Loucy (cell line): ENCODE measurements around the gene FAM3B.

ENCODE experiments used
- H2AFZ ChIP-seq: fragments of 200-600 bp; sonication (generic); 2 replicates; pipeline ENCODE4 v1.6.0; 2016; ENCODE audit warnings: antibody characterized with exemption, mild to moderate bottlenecking, low read length, moderate library complexity
- H3F3A ChIP-seq: fragments of 200-600 bp; 2 replicates; pipeline ENCODE4 v1.6.0; 2016; ENCODE audit warnings: antibody characterized with exemption, low read depth, mild to moderate bottlenecking
- H3K27me3 ChIP-seq: fragments of 200-600 bp; sonication (generic); 2 replicates; pipeline ENCODE4 v1.6.1; 2014; ENCODE audit warnings: low read length, mild to moderate bottlenecking; ENCODE audit not compliant: insufficient read depth, poor library complexity, severe bottlenecking
- H3K36me3 ChIP-seq: fragments of 200-600 bp; sonication (generic); 2 replicates; pipeline ENCODE4 v1.6.1; 2016; ENCODE audit warnings: low read length; ENCODE audit not compliant: insufficient read depth
- H3K4me1 ChIP-seq: fragments of 200-600 bp; sonication (generic); 2 replicates; pipeline ENCODE4 v1.5.1; 2014; ENCODE audit warnings: low read length, mild to moderate bottlenecking; ENCODE audit not compliant: insufficient read depth, poor library complexity, severe bottlenecking
- H3K4me2 ChIP-seq: fragments of 200-600 bp; sonication (generic); 2 replicates; pipeline ENCODE4 v1.6.0; 2014; ENCODE audit warnings: antibody characterized with exemption, low read length, low read depth, mild to moderate bottlenecking; ENCODE audit not compliant: poor library complexity, severe bottlenecking
- H3K4me3 ChIP-seq: fragments of 200-600 bp; sonication (generic); 2 replicates; pipeline ENCODE4 v1.5.1; 2014; ENCODE audit warnings: low read length, mild to moderate bottlenecking, mixed read lengths; ENCODE audit not compliant: poor library complexity, severe bottlenecking
- H3K79me2 ChIP-seq: fragments of 200-600 bp; sonication (generic); 2 replicates; pipeline ENCODE4 v1.6.1; 2014; ENCODE audit warnings: low read length; ENCODE audit not compliant: insufficient read depth
- H3K9ac ChIP-seq: fragments of 200-600 bp; sonication (generic); 2 replicates; pipeline ENCODE4 v1.6.0; 2014; ENCODE audit warnings: mild to moderate bottlenecking, low read depth, low read length, moderate library complexity; ENCODE audit not compliant: poor library complexity, severe bottlenecking
- H3K9me2 ChIP-seq: fragments of 200-600 bp; sonication (generic); replicated peaks from 2 replicates; pipeline ENCODE4 v1.6.1; 2016; ENCODE audit warnings: low read depth, low read length, mixed read lengths
- H3K9me3 ChIP-seq: fragments of 200-600 bp; sonication (generic); 2 replicates; pipeline ENCODE4 v1.6.1; 2014; ENCODE audit warnings: mild to moderate bottlenecking, antibody characterized with exemption, low read length, low read depth; ENCODE audit not compliant: insufficient read depth
- H4K20me1 ChIP-seq: fragments of 200-600 bp; sonication (generic); 2 replicates; pipeline ENCODE4 v1.6.0; 2014; ENCODE audit warnings: antibody characterized with exemption, low read length, mild to moderate bottlenecking; ENCODE audit not compliant: insufficient read depth, poor library complexity, severe bottlenecking
- CTCF ChIP-seq: fragments of 200-600 bp; sonication (generic); conservative IDR thresholded peaks from 2 replicates; pipeline ENCODE4 v1.5.1; 2014; ENCODE audit warnings: mild to moderate bottlenecking, antibody characterized with exemption, low read length
- EZH2phosphoT487 ChIP-seq: fragments of 200-600 bp; IDR thresholded peaks from 2 replicates; pipeline ENCODE4 v1.6.1; 2018; ENCODE audit warnings: antibody characterized with exemption, mild to moderate bottlenecking, moderate library complexity, borderline replicate concordance

Gene FAM3B

DNA sequence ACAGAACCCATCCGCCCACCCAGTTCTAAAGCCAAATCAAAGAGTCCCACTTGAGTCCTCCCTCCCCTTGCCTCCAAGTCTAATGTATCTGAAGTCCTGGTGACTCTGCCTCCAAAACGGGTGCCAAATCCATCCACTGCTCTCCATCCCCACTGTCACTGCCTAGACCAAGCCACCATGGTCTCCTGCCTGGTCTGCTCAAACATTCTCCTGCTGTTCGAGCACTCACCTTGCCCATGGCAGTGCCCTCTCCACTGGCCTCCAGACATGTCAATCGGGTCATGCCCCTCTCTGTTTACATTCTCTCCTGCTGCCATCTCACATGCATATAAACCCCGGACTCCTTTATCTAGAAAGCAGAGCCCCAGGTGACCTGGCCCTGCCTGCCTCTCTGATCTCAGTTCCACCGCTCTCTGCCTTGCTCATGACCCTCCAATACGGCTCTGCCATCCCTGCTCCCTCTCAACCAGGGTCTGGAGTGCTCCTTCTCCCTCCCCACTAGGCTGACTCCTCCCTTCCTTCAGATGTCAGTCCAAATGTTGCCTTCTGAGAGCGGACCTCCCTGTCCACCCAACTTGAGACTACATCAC lies 77.4 kb downstream of the FAM3B start:
- no peak overlapping the region for H3K4me2 ChIP-seq
- no peak for TF ChIP-seq EZH2phosphoT487
- TF ChIP-seq CTCF: no peak
- no peak overlapping the region for H3K9ac ChIP-seq
- no peaks in the 10 kb centered on the region for H3K9me2 ChIP-seq
- no peaks in the 10 kb centered on the region for H3F3A ChIP-seq
- H2AFZ ChIP-seq: no peak overlapping the region
- no peaks in the 10 kb centered on the region for H3K79me2 ChIP-seq
- H4K20me1 ChIP-seq: no peaks in the 10 kb centered on the region
- H3K36me3 ChIP-seq: peaks cover 69% of the 10 kb centered on the region; the same call in 1 of the 2 replicates
- no peaks in the 10 kb centered on the region for H3K9me3 ChIP-seq
- H3K27me3 ChIP-seq: no peaks in the 10 kb centered on the region
- H3K4me3 ChIP-seq: no peak overlapping the region
- H3K4me1 ChIP-seq: no peaks in the 10 kb centered on the region

DNA sequence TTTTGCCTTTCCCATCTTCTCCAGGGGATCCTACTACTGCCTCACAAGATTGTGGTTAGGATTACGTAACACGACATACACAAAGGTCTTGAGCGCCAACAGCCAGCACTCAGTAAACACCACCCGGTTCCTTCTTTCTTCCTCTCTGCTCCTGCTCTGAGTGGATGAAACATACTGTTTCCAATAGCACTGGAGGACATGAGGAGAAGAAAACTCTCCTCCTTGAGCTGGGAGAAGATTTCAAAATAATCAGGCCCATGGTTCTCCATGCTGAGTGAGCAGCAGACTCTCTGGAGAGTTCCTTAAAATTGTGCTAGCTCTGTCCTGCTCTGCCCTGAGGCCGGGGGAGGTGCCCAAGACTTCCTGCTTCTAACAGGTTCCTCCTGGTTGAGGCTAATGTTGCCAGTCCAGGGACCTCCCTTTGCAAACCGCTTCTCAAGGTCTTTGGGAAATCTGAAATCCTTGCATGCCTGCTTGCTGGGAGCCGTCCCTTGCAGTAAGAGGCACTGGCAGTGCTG lies 80.0 kb downstream of the FAM3B start:
- H3K4me3 ChIP-seq: no peak overlapping the region
- no peak for TF ChIP-seq CTCF
- no peak for TF ChIP-seq EZH2phosphoT487
- H3K79me2 ChIP-seq: no peaks in the 10 kb centered on the region
- no peaks in the 10 kb centered on the region for H3F3A ChIP-seq
- no peaks in the 10 kb centered on the region for H3K4me1 ChIP-seq
- H3K9me3 ChIP-seq: no peaks in the 10 kb centered on the region
- no peaks in the 10 kb centered on the region for H3K9me2 ChIP-seq
- H3K27me3 ChIP-seq: no peaks in the 10 kb centered on the region
- H2AFZ ChIP-seq: no peak overlapping the region
- H3K9ac ChIP-seq: no peak overlapping the region
- peaks cover 67% of the 10 kb centered on the region; the same call in 1 of the 2 replicates for H3K36me3 ChIP-seq
- no peaks in the 10 kb centered on the region for H4K20me1 ChIP-seq
- H3K4me2 ChIP-seq: no peak overlapping the region

DNA sequence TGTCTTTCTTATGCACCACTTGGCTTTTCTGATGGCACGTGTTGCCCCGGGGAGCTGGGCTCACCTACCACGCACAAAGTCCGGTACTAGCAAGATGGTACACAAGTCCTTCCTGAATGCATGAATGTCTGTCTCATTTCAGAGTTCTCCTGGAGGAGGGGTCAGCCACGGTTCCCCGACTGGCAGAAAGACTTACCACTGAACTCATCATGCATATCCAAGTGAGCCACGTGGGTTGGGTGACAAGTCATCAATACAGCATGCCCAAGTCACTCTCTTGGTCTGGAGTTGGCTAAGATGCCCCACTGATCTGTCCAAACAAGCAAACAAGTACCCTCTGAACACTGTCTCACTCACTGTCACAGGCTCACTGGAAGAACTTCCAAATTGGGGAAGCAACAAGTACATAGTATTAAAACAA lies 80.9 kb downstream of the FAM3B start:
- Histone ChIP-seq H4K20me1 (no peaks in the 10 kb centered on the region), H3K9me2 (no peaks in the 10 kb centered on the region), H3K79me2 (no peaks in the 10 kb centered on the region), H3K36me3 (peaks cover 68% of the 10 kb centered on the region; the same call in 1 of the 2 replicates), H2AFZ (no peak overlapping the region), H3K9me3 (no peaks in the 10 kb centered on the region), H3K9ac (no peak overlapping the region), H3K4me2 (no peak overlapping the region), H3K4me3 (no peak overlapping the region), H3K27me3 (no peaks in the 10 kb centered on the region), H3F3A (no peaks in the 10 kb centered on the region), H3K4me1 (no peaks in the 10 kb centered on the region)
- TF ChIP-seq EZH2phosphoT487 (no peak), CTCF (no peak)
